Measurements from ENCODE around the gene ADISSP. TPM values are rescaled to one million over a fixed set of nuclear protein-coding genes. Genes with fewer than 3 reads are reported as not detected.

ADISSP gene
- total RNA-seq, 1 donor from 2014 or later = 43.2 TPM

- Mint-ChIP-seq H3K4me3 (ENCODE audit: unreplicated experiment) (no peak overlapping the region), H3K27ac (ENCODE audit: unreplicated experiment) (no peak overlapping the region), H3K9me3 (ENCODE audit: unreplicated experiment) (no peaks in the 10 kb centered on the region), H3K27me3 (ENCODE audit: low read depth, unreplicated experiment) (no peaks in the 10 kb centered on the region), H3K4me1 (ENCODE audit: low read depth, unreplicated experiment) (peaks cover 18% of the 10 kb centered on the region), H3K36me3 (ENCODE audit: low read depth, unreplicated experiment) (peaks cover 20% of the 10 kb centered on the region)
- Histone ChIP-seq H4K20me1 (ENCODE audit: insufficient read depth, low read length) (no peaks in the 10 kb centered on the region), H3K36me3 (ENCODE audit: insufficient read depth, low read length) (peaks cover 17% of the 10 kb centered on the region), H3K4me3 (ENCODE audit: insufficient read depth, low read depth, low read length) (no peak overlapping the region), H2AFZ (ENCODE audit: low read depth, low read length) (no peak overlapping the region), H3K4me2 (ENCODE audit: low read length) (no peak overlapping the region), H3K27me3 (ENCODE audit: insufficient read depth, low read length) (no peaks in the 10 kb centered on the region), H3K9ac (ENCODE audit: low read length) (no peak overlapping the region), H3K27ac (ENCODE audit: low read depth, low read length) (no peak overlapping the region), H3K79me2 (ENCODE audit: insufficient read depth, low read length) (peaks cover 8% of the 10 kb centered on the region), H3K4me1 (ENCODE audit: insufficient read depth, low read length) (peaks cover 33% of the 10 kb centered on the region), H3K9me3 (ENCODE audit: insufficient read depth, low read depth, low read length) (no peaks in the 10 kb centered on the region)
- no peak for FAIRE-seq
- DNase-seq (ENCODE audit: low read depth) = no peak
- TF ChIP-seq CTCF (IDR thresholded peaks at IDR 0.05; ENCODE audit: insufficient read depth, low read depth, low read length) (no peak), EZH2 (IDR thresholded peaks at IDR 0.05; ENCODE audit: insufficient read depth, low read length) (no peak)
Observed at GRCh38 chr20:3804254-3804751, 36.8 kb upstream of the ADISSP start.

- FAIRE-seq (no peak), DNase-seq (ENCODE audit: low read depth) (no peak)
- Histone ChIP-seq H2AFZ (ENCODE audit: low read depth, low read length) (no peak overlapping the region), H3K79me2 (ENCODE audit: insufficient read depth, low read length) (peaks cover 12% of the 10 kb centered on the region), H3K4me1 (ENCODE audit: insufficient read depth, low read length) (peaks cover 38% of the 10 kb centered on the region), H3K4me2 (ENCODE audit: low read length) (no peak overlapping the region), H3K27ac (ENCODE audit: low read depth, low read length) (no peak overlapping the region), H3K36me3 (ENCODE audit: insufficient read depth, low read length) (peaks cover 17% of the 10 kb centered on the region), H3K9me3 (ENCODE audit: insufficient read depth, low read depth, low read length) (no peaks in the 10 kb centered on the region), H3K4me3 (ENCODE audit: insufficient read depth, low read depth, low read length) (no peak overlapping the region), H3K9ac (ENCODE audit: low read length) (no peak overlapping the region), H4K20me1 (ENCODE audit: insufficient read depth, low read length) (no peaks in the 10 kb centered on the region), H3K27me3 (ENCODE audit: insufficient read depth, low read length) (no peaks in the 10 kb centered on the region)
- H3K27ac Mint-ChIP-seq (ENCODE audit: unreplicated experiment) = no peak overlapping the region
- no peaks in the 10 kb centered on the region for H3K9me3 Mint-ChIP-seq (ENCODE audit: unreplicated experiment)
- H3K4me3 Mint-ChIP-seq (ENCODE audit: unreplicated experiment) = no peak overlapping the region
- peaks cover 18% of the 10 kb centered on the region for H3K4me1 Mint-ChIP-seq (ENCODE audit: low read depth, unreplicated experiment)
- peaks cover 20% of the 10 kb centered on the region for H3K36me3 Mint-ChIP-seq (ENCODE audit: low read depth, unreplicated experiment)
- TF ChIP-seq EZH2 (IDR thresholded peaks at IDR 0.05; ENCODE audit: insufficient read depth, low read length) (no peak), CTCF (IDR thresholded peaks at IDR 0.05; ENCODE audit: insufficient read depth, low read depth, low read length) (no peak)
- no peaks in the 10 kb centered on the region for H3K27me3 Mint-ChIP-seq (ENCODE audit: low read depth, unreplicated experiment)
Observed at GRCh38 chr20:3803854-3804253, 36.3 kb upstream of the ADISSP start.

- Histone ChIP-seq H3K9ac (ENCODE audit: low read length) (no peak overlapping the region), H4K20me1 (ENCODE audit: insufficient read depth, low read length) (no peaks in the 10 kb centered on the region), H3K4me3 (ENCODE audit: insufficient read depth, low read depth, low read length) (no peak overlapping the region), H2AFZ (ENCODE audit: low read depth, low read length) (no peak overlapping the region), H3K9me3 (ENCODE audit: insufficient read depth, low read depth, low read length) (no peaks in the 10 kb centered on the region), H3K27me3 (ENCODE audit: insufficient read depth, low read length) (no peaks in the 10 kb centered on the region), H3K4me1 (ENCODE audit: insufficient read depth, low read length) (peaks cover 39% of the 10 kb centered on the region), H3K27ac (ENCODE audit: low read depth, low read length) (no peak overlapping the region), H3K36me3 (ENCODE audit: insufficient read depth, low read length) (peaks cover 17% of the 10 kb centered on the region), H3K4me2 (ENCODE audit: low read length) (no peak overlapping the region), H3K79me2 (ENCODE audit: insufficient read depth, low read length) (peaks cover 15% of the 10 kb centered on the region)
- FAIRE-seq = no peak
- H3K36me3 Mint-ChIP-seq (ENCODE audit: low read depth, unreplicated experiment) = peaks cover 20% of the 10 kb centered on the region
- no peaks in the 10 kb centered on the region for H3K9me3 Mint-ChIP-seq (ENCODE audit: unreplicated experiment)
- no peak for DNase-seq (ENCODE audit: low read depth)
- peaks cover 18% of the 10 kb centered on the region for H3K4me1 Mint-ChIP-seq (ENCODE audit: low read depth, unreplicated experiment)
- no peaks in the 10 kb centered on the region for H3K27me3 Mint-ChIP-seq (ENCODE audit: low read depth, unreplicated experiment)
- no peak overlapping the region for H3K4me3 Mint-ChIP-seq (ENCODE audit: unreplicated experiment)
- TF ChIP-seq EZH2 (IDR thresholded peaks at IDR 0.05; ENCODE audit: insufficient read depth, low read length) (no peak), CTCF (IDR thresholded peaks at IDR 0.05; ENCODE audit: insufficient read depth, low read depth, low read length) (no peak)
- no peak overlapping the region for H3K27ac Mint-ChIP-seq (ENCODE audit: unreplicated experiment)
Observed at GRCh38 chr20:3803289-3803688, 35.7 kb upstream of the ADISSP start.
